GM21825 (cell line): ENCODE measurements around the gene SPPL3.
"Not testable (repeated sequence)": the region's sequence is repeated elsewhere in the genome, so short reads cannot be mapped to it uniquely, and the experiment has no call there.

Experiments
- ATAC-seq: cut with Tn5 transposase; IDR thresholded peaks from one replicate; pipeline ENCODE4 v1.9.1; 2021; ENCODE audit warnings: mild to moderate bottlenecking, moderate library complexity; ENCODE audit not compliant: unreplicated experiment

SPPL3 gene

GRCh38 chr12:120921637-120922036, 17.5 kb upstream of the SPPL3 start:
- no peak for ATAC-seq

GRCh38 chr12:120920178-120920577, 16.0 kb upstream of the SPPL3 start:
- no peak for ATAC-seq

- no peak for ATAC-seq
Observed at GRCh38 chr12:120917748-120918147, 13.6 kb upstream of the SPPL3 start.

- ATAC-seq: no peak
Observed at GRCh38 chr12:120916561-120916960, 12.4 kb upstream of the SPPL3 start.

- ATAC-seq: no peak
Observed at GRCh38 chr12:120914794-120915193, 10.6 kb upstream of the SPPL3 start.

GRCh38 chr12:120909633-120910298, 5.6 kb upstream of the SPPL3 start:
- ATAC-seq: no peak

- no peak for ATAC-seq
Observed at GRCh38 chr12:120905856-120906384, 1.8 kb upstream of the SPPL3 start.

- ATAC-seq: peak; percentile 40
Observed at GRCh38 chr12:120903412-120904196, 554 bp downstream of the SPPL3 start.

- ATAC-seq: no peak
Observed at GRCh38 chr12:120902846-120903411, 1.2 kb downstream of the SPPL3 start.

GRCh38 chr12:120901818-120902217, 2.3 kb downstream of the SPPL3 start:
- ATAC-seq: no peak

GRCh38 chr12:120901101-120901500, 3.1 kb downstream of the SPPL3 start:
- ATAC-seq: not testable (repeated sequence)

- ATAC-seq: no peak
Observed at GRCh38 chr12:120895532-120895931, 8.6 kb downstream of the SPPL3 start.

- no peak for ATAC-seq
Observed at GRCh38 chr12:120892265-120892664, 11.9 kb downstream of the SPPL3 start.

GRCh38 chr12:120890963-120891362, 13.2 kb downstream of the SPPL3 start:
- ATAC-seq: no peak

- no peak for ATAC-seq
Observed at GRCh38 chr12:120887253-120888043, 16.7 kb downstream of the SPPL3 start.

- ATAC-seq: peak; percentile 67
Observed at GRCh38 chr12:120886199-120887018, 17.7 kb downstream of the SPPL3 start.

GRCh38 chr12:120885521-120885920, 18.6 kb downstream of the SPPL3 start:
- ATAC-seq: no peak

GRCh38 chr12:120884644-120885043, 19.5 kb downstream of the SPPL3 start:
- ATAC-seq: no peak

GRCh38 chr12:120882055-120882555, 22.1 kb downstream of the SPPL3 start:
- no peak for ATAC-seq

- no peak for ATAC-seq
Observed at GRCh38 chr12:120879718-120880300, 24.3 kb downstream of the SPPL3 start.
